H1 (cell line): ENCODE results near the gene GP2. TPM values are rescaled to one million over a fixed set of nuclear protein-coding genes. Genes with fewer than 3 reads are reported as not detected.

Source experiments
- CTCF ChIA-PET: fragments of 300-600 bp; sonication (Branson Sonifier 250); formaldehyde crosslinking; loops from one replicate; lab custom pipeline; 2021; ENCODE audit not compliant: partially characterized antibody; lab: Charles Lee
- POLR2A ChIA-PET: fragments of 300-600 bp; sonication (Branson Sonifier 250); formaldehyde crosslinking; loops from one replicate; lab custom pipeline; 2021; ENCODE audit warnings: inconsistent platforms; ENCODE audit not compliant: partially characterized antibody; lab: Charles Lee
- DNase-seq, 2 experiments: peaks; one replicate each; pipeline versions ENCODE4 v3.0.0 to v3.0.0-alpha.2; 2010 to 2022; ENCODE audit warnings: low spot score in 2 of 2, low read depth in 1 of 2, mixed read lengths in 1 of 2
- FAIRE-seq: peaks from 2 replicates; lab custom pipeline; 2011; peaks lifted over from hg19 to GRCh38; lab: Jason Lieb, UNC
- H2AFZ ChIP-seq: 2 replicates; pipeline ENCODE4 v1.8.1; 2012; ENCODE audit warnings: low read length, inconsistent platforms
- H2AK5ac ChIP-seq: 2 replicates; pipeline ENCODE4 v1.6.1; 2013; ENCODE audit warnings: low read depth, low read length
- H2BK120ac ChIP-seq: replicated peaks from 2 replicates; pipeline ENCODE3; 2013; ENCODE audit warnings: low read depth, low read length, inconsistent platforms
- H2BK12ac ChIP-seq: 2 replicates; pipeline ENCODE4 v1.6.1; 2013; ENCODE audit warnings: low read depth, low read length
- H2BK15ac ChIP-seq: 2 replicates; pipeline ENCODE4 v1.6.1; 2013; ENCODE audit warnings: low read length
- H2BK20ac ChIP-seq: 2 replicates; pipeline ENCODE4 v1.6.1; 2013; ENCODE audit warnings: low read length
- H2BK5ac ChIP-seq: 2 replicates; pipeline ENCODE4 v1.6.1; 2013; ENCODE audit warnings: low read depth, low read length
- H3K14ac ChIP-seq: 2 replicates; pipeline ENCODE4 v1.6.1; 2013; ENCODE audit warnings: inconsistent platforms; ENCODE audit not compliant: insufficient read length
- H3K18ac ChIP-seq: 2 replicates; pipeline ENCODE4 v1.6.1; 2013; ENCODE audit warnings: low read length; ENCODE audit errors: extremely low read depth
- H3K23ac ChIP-seq: 2 replicates; pipeline ENCODE4 v1.6.1; 2013; ENCODE audit warnings: inconsistent platforms; ENCODE audit not compliant: insufficient read length
- H3K23me2 ChIP-seq: 2 replicates; pipeline ENCODE4 v1.6.1; 2013; ENCODE audit warnings: low read depth, low read length
- H3K27ac ChIP-seq: 2 replicates; pipeline ENCODE4 v1.6.1; 2011; ENCODE audit warnings: low read depth, low read length, inconsistent platforms
- H3K27me3 ChIP-seq, 4 experiments: replicated peaks in 1 of 4; 1 replicate in 1 of 4; 2 replicates in 3 of 4; pipeline versions ENCODE4 v1.6.1 to v1.8.1; 2011 to 2013; ENCODE audit warnings: low read length in 3 of 4, mild to moderate bottlenecking in 3 of 4, inconsistent platforms in 2 of 4, mixed read lengths in 2 of 4, moderate library complexity in 1 of 4; ENCODE audit not compliant: control insufficient read depth in 3 of 4, insufficient read depth in 3 of 4; ENCODE audit errors: extremely low read depth in 1 of 4
- H3K36me3 ChIP-seq, 4 experiments: 2 replicates each; pipeline versions ENCODE4 v1.6.1 to v1.8.1; 2011 to 2013; ENCODE audit warnings: mild to moderate bottlenecking in 4 of 4, low read length in 3 of 4, moderate library complexity in 2 of 4, control low read depth in 1 of 4, inconsistent platforms in 1 of 4; ENCODE audit not compliant: insufficient read depth in 4 of 4, control insufficient read depth in 2 of 4
- H3K4ac ChIP-seq: replicated peaks from 2 replicates; pipeline ENCODE3; 2013; ENCODE audit warnings: low read length, low read depth, mixed read lengths, inconsistent platforms; ENCODE audit not compliant: insufficient read length
- H3K4me1 ChIP-seq, 4 experiments: replicated peaks in 1 of 4; 1 replicate in 1 of 4; 2 replicates in 3 of 4; pipeline versions ENCODE4 v1.6.1 to v1.8.1; 2011 to 2013; ENCODE audit warnings: low read length in 3 of 4, inconsistent platforms in 2 of 4, mixed read lengths in 1 of 4; ENCODE audit not compliant: insufficient read depth in 4 of 4, control insufficient read depth in 3 of 4
- H3K4me2 ChIP-seq, 2 experiments: 2 replicates each; pipeline versions ENCODE4 v1.6.1 to v1.8.1; 2011 to 2013; ENCODE audit warnings: low read depth in 2 of 2, low read length in 2 of 2, control low read depth in 1 of 2, inconsistent platforms in 1 of 2, mild to moderate bottlenecking in 1 of 2; ENCODE audit not compliant: insufficient read depth in 1 of 2
- H3K4me3 ChIP-seq, 4 experiments: fragments of 200-600, 300-600 bp in 1 of 4; sonication (generic), shearing (Covaris generic), sonication (Bioruptor Twin) in 1 of 4; 2 replicates each; pipeline versions ENCODE4 v1.5.1 to v1.8.1; 2011 to 2016; ENCODE audit warnings: low read length in 4 of 4, low read depth in 3 of 4, control low read depth in 2 of 4, inconsistent platforms in 2 of 4, mild to moderate bottlenecking in 2 of 4, mixed read lengths in 1 of 4, moderate library complexity in 1 of 4; ENCODE audit not compliant: insufficient read depth in 2 of 4; ENCODE audit errors: extremely low read depth in 1 of 4
- H3K56ac ChIP-seq: replicated peaks from 2 replicates; pipeline ENCODE3; 2013; ENCODE audit warnings: low read depth, mild to moderate bottlenecking, mixed read lengths, low read length, inconsistent platforms; ENCODE audit not compliant: insufficient read length
- H3K79me1 ChIP-seq: 2 replicates; pipeline ENCODE4 v1.6.1; 2013; ENCODE audit warnings: low read depth, low read length, control low read depth
- H3K79me2 ChIP-seq, 2 experiments: 2 replicates each; pipeline versions ENCODE4 v1.6.1 to v1.8.1; 2012 to 2013; ENCODE audit warnings: low read length in 2 of 2, mild to moderate bottlenecking in 2 of 2, inconsistent platforms in 1 of 2; ENCODE audit not compliant: insufficient read depth in 2 of 2, control insufficient read depth in 1 of 2
- H3K9ac ChIP-seq, 4 experiments: replicated peaks in 1 of 4; 1 replicate in 1 of 4; 2 replicates in 3 of 4; pipeline versions ENCODE4 v1.6.1 to v1.8.1; 2011 to 2013; ENCODE audit warnings: low read depth in 3 of 4, low read length in 3 of 4, control low read depth in 2 of 4, mild to moderate bottlenecking in 2 of 4, moderate library complexity in 2 of 4, inconsistent platforms in 1 of 4; ENCODE audit errors: extremely low read depth in 1 of 4
- H3K9me3 ChIP-seq, 2 experiments: 2 replicates each; pipeline versions ENCODE4 v1.6.1 to v1.8.1; 2012 to 2013; ENCODE audit warnings: mild to moderate bottlenecking in 2 of 2, moderate library complexity in 2 of 2, control low read depth in 1 of 2, inconsistent platforms in 1 of 2, low read depth in 1 of 2, low read length in 1 of 2, mixed read lengths in 1 of 2; ENCODE audit not compliant: insufficient read depth in 2 of 2
- H4K20me1 ChIP-seq, 2 experiments: replicated peaks in 1 of 2; 2 replicates each; pipeline versions ENCODE3 to v1.8.1; 2011 to 2013; ENCODE audit warnings: inconsistent platforms in 2 of 2, low read length in 2 of 2, mild to moderate bottlenecking in 1 of 2; ENCODE audit not compliant: insufficient read depth in 2 of 2, control insufficient read depth in 1 of 2
- H4K5ac ChIP-seq: 2 replicates; pipeline ENCODE4 v1.6.1; 2013; ENCODE audit warnings: low read length, low read depth, mixed read lengths, inconsistent platforms; ENCODE audit not compliant: insufficient read length
- H4K8ac ChIP-seq: 2 replicates; pipeline ENCODE4 v1.8.0; 2013; ENCODE audit warnings: mild to moderate bottlenecking, moderate library complexity, low read length, inconsistent platforms; ENCODE audit not compliant: insufficient read depth; ENCODE audit errors: extremely low read depth
- H4K91ac ChIP-seq: replicated peaks from 2 replicates; pipeline ENCODE3; 2013; ENCODE audit warnings: low read length, mixed read lengths, inconsistent platforms; ENCODE audit not compliant: insufficient read length
- KDM4A ChIP-seq: IDR thresholded peaks from one replicate; pipeline ENCODE4 v1.7.1; 2012; ENCODE audit warnings: low read depth, mild to moderate bottlenecking, moderate library complexity, low read length, inconsistent platforms; ENCODE audit not compliant: severe bottlenecking
- TAF7 ChIP-seq: optimal IDR thresholded peaks from 2 replicates; pipeline ENCODE3; 2011; ENCODE audit warnings: low read depth, mild to moderate bottlenecking, inconsistent platforms, low read length, moderate library complexity, borderline replicate concordance
- WGBS, 2 experiments: shearing (Covaris generic) in 1 of 2; methylation state at CpG; one replicate each; pipeline versions ENCODE4 v1.1.6 to v1.1.7; 2013 to 2015; ENCODE audit warnings: low lambda C conversion rate in 2 of 2, mixed read lengths in 2 of 2, inconsistent platforms in 1 of 2, low coverage in 1 of 2, missing lambda C conversion rate in 1 of 2; ENCODE audit not compliant: insufficient replicate concordance in 2 of 2, insufficient coverage in 1 of 2, insufficient read length in 1 of 2; ENCODE audit errors: extremely low coverage in 1 of 2, missing lambda C conversion rate in 1 of 2; 5-methylcytosine and 5-hydroxymethylcytosine counted together
- polyA plus RNA-seq, 7 experiments: library from polyadenylated mRNA; depleted of rRNA in 3 of 7; stranded (reverse) in 5 of 7; unstranded in 2 of 7; fragments of >200 nt in 5 of 7; fragments of 200-250 nt in 2 of 7; gene quantifications; 1 replicate in 5 of 7; 2 replicates in 1 of 7; 4 replicates in 1 of 7; pipeline versions ENCODE4 v1.2.1 to v1.2.3, GENCODE V29; 2011 to 2013; ENCODE audit warnings: missing spikeins in 2 of 7, mixed read lengths in 2 of 7
- total RNA-seq: library from RNA; stranded (reverse); fragmentation: NEBNext Ultra II Directional; extraction: Animal tissue kit (Norgen Biotek cat#: 25700); gene quantifications from 2 replicates; pipeline ENCODE4 v1.2.1, GENCODE V29; 2021

The GP2 gene
- total and polyA plus RNA-seq, 2 of the 8 experiments (the other 6 are each of a cell fraction or from before 2014, with no cell fraction given): not detected

- Histone ChIP-seq H2BK5ac (no peak overlapping the region), H2AFZ (no peak overlapping the region), H3K56ac (no peak overlapping the region), H4K5ac (no peak overlapping the region), H2BK12ac (no peak overlapping the region), H3K23ac (no peak overlapping the region), H3K4ac (no peak overlapping the region), H3K23me2 (no peaks in the 10 kb centered on the region), H3K27ac (no peak overlapping the region), H3K79me2 (no peaks in the 10 kb centered on the region), H3K36me3 (no peaks in the 10 kb centered on the region), H3K4me2 (no peak overlapping the region), H3K18ac (no peak overlapping the region)
- WGBS, 2 experiments: 85% methylated on average over 2 of the region's 2 CpGs; no CpG with 5 or more reads in 1 of the 2 experiments
- no peak for TF ChIP-seq TAF7
- no peak for TF ChIP-seq KDM4A
- TF ChIP-seq, all 59 proteins: peak for 0
- Histone ChIP-seq H3K14ac (no peak overlapping the region), H2BK20ac (no peak overlapping the region), H3K79me1 (no peaks in the 10 kb centered on the region), H4K91ac (no peak overlapping the region), H2BK120ac (no peak overlapping the region), H2BK15ac (no peak overlapping the region), H3K9ac (no peak overlapping the region), H3K4me3 (no peak overlapping the region), H4K20me1 (peaks cover 0 to 2% of the 10 kb centered on the region in 2 experiments), H3K4me1 (no peaks in the 10 kb centered on the region), H3K9me3 (peaks cover 0 to 2% of the 10 kb centered on the region in 2 experiments; a peak in 1 of 4 replicates), H4K8ac (no peak overlapping the region), H2AK5ac (no peak overlapping the region), H3K27me3 (no peaks in the 10 kb centered on the region)
- ChIA-PET CTCF (interaction anchor here (1.2 to 3.3 kb wide), 5 partner anchors 11 to 424 kb away, joined by 3 to 10 read pairs (median 5); no protein-coding TSS in a partner anchor), POLR2A (no interaction called here)
- no peak for DNase-seq
- no peak for FAIRE-seq
Measured at GRCh38 chr16:20311548-20311947, 15.8 kb downstream of the GP2 start.
